Skeletal muscle cell (primary cell): ENCODE results near the gene SEMG1.

Experiments
- DNase-seq: peaks from one replicate; pipeline ENCODE4 v3.0.0-alpha.2; 2010; ENCODE audit warnings: low read depth
- H3K4me3 ChIP-seq: 2 replicates; pipeline ENCODE4 v1.5.1; 2011; ENCODE audit warnings: low read depth, mild to moderate bottlenecking, control low read depth, low read length, moderate library complexity

Gene SEMG1

DNA sequence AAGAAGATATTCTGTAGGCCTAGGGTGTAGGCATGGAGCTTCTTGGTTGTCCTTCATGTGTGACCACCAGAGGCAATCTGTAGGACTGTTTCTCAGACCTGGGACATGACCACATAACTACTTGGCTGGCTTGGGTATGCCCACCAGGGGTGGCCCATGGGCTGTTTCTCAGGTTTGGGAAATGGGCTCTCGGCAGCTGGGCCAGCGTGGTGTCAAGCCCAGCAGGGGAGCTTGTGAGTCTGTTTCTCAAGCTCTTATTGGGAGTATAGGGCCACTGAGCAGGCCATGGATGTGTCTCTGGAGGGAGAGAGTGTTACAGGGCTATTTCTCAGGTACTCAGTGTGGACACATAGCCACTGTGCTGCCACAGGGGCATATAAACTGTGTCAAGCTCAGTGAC lies 11.8 kb downstream of the SEMG1 start:
- H3K4me3 ChIP-seq, result no peak overlapping the region
- no peak for DNase-seq

DNA sequence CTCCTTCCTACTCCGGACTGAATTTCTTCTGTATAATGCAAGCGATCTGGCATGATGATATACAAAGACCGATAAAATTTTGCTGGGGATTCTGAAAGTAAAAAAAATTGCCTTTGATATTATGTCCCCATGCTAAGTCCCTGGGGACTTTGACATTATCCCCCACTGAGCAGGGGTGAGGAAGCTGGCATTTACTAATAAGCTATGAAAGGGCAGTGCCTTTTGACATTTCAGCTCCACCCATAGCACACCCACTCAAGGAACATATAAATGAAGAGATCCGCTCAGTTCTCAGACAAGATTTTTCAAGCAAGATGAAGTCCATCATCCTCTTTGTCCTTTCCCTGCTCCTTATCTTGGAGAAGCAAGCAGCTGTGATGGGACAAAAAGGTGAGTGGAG lies 14.2 kb downstream of the SEMG1 start, which contains the start of gene SEMG2:
Gene SEMG2, plus strand, starts transcription at position 298 of the 400 bp plus-strand sequence. Its CDS starts 17 bp downstream, at position 315.
- no peak within 1 kb of the TSS for H3K4me3 ChIP-seq
- no peak for DNase-seq

GRCh38 chr20:45223136-45223535 lies 16.3 kb downstream of the SEMG1 start:
- DNase-seq, result no peak

DNA sequence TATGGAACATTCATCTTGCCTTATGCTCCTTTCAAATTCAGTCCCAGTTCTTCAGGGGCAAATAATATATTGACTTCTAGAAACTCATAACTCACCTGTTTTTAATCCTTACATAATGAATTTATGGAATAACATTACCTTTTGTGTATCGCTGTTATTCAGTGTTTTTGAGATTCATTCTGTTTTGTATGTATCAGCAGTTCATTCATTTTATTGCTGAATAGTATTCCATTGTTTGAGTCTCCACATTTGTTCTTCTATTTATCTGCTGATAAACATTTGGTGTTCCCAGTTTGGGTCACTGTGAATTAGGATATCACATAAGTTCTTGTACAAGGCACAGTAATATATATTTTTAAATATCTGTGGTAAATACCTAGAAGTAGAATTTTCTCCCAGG lies 19.5 kb downstream of the SEMG1 start:
- H3K4me3 ChIP-seq, result no peak overlapping the region
- DNase-seq, result no peak

More at GRCh38 chr20:45223136-45223535, 16.3 kb downstream of the SEMG1 start:
- no peak overlapping the region for H3K4me3 ChIP-seq

GRCh38 chr20:45229264-45230056 lies 22.6 kb downstream of the SEMG1 start:
- DNase-seq, result no peak
- H3K4me3 ChIP-seq, result no peak overlapping the region

DNA sequence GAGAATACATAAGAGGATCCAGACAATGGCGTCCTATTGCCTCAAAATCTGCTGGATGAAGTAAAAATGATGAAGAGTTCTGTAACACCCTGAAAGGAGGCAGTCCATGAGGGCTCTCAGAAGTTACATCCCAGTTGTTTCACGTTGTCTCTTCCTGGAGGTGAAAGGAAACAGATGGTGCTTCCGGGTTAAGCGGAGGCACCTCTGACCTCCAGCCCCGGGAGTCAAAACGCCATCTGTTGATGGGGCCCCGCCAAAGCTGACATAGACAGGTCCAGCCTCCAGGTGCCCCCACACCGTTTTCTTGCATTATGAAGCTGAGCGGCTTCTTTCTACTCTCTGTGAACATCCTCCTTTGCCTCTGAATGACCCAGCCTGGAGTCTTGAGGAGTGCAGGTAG lies 23.8 kb downstream of the SEMG1 start:
- DNase-seq, result no peak

DNA sequence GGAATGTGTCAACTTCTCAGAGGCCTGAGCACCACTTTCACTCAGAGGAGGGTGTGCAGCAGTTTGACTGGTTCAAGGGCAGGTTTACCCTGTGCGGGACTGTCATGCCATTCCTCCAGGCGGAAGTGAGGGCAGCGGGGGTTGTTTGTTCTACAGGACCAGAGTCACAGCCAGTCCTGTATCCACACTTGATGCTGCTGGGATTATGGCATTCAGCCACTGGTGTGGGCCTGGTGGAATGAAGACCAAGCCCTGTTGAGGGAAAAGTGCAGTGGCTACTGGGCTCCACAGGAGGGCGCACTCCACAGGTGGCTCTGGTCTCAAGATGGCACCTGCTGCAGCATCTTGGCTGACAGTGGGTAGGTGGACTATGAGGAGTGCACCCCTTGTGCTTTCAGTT lies 29.2 kb downstream of the SEMG1 start:
- DNase-seq, result no peak
- no peak overlapping the region for H3K4me3 ChIP-seq

More for the DNA sequence above, 23.8 kb downstream of the SEMG1 start:
- H3K4me3 ChIP-seq, result no peak overlapping the region

GRCh38 chr20:45238139-45238538 lies 31.3 kb downstream of the SEMG1 start:
- DNase-seq, result no peak
- H3K4me3 ChIP-seq, result no peak overlapping the region

DNA sequence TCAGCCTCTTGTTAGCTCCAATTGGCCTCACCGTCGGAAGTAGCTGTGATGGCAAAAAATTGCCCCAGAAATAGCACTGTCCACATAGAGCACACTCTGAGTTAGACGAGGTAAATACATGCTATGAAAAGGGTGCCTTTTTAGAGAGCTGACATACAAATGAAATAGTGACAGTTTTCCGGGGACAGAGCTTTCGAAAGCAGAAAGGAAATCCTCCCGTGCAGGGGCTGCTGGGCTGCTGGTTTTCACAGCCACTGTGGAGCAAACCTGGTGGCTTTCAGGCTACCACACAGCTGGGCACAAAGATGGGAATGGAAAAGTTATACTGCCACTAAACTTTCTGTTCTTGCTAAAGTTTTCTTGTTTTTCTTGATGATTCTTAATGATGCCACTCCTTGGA lies 39.3 kb downstream of the SEMG1 start:
- DNase-seq, result no peak
- H3K4me3 ChIP-seq, result no peak overlapping the region

DNA sequence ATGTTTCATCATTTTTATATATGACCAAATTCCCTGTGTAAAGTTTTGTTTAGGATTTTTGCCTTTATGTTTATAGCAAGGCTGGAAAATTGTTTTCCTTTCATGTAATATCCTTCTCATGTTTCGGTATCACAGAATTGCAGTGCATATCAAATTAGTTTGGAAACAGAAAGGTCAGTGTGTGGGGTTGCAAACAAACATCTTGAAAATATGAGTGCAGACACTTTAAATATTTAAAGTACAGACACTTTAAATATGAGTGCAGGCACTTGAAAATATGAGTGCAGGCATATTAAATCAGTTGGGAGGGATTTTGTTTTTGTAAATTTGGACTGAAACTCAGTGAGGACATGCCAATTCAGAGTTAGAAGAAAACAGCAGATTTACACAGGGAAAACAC lies 41.0 kb downstream of the SEMG1 start:
- DNase-seq, result no peak

GRCh38 chr20:45248609-45249008 lies 41.8 kb downstream of the SEMG1 start:
- DNase-seq, result no peak
- no peak overlapping the region for H3K4me3 ChIP-seq

More for the DNA sequence above, 41.0 kb downstream of the SEMG1 start:
- no peak overlapping the region for H3K4me3 ChIP-seq

GRCh38 chr20:45251884-45252560 lies 45.2 kb downstream of the SEMG1 start:
- no peak overlapping the region for H3K4me3 ChIP-seq
- DNase-seq, result no peak

- H3K4me3 ChIP-seq, result no peak overlapping the region
- no peak for DNase-seq
Measured at GRCh38 chr20:45253261-45253660, 46.4 kb downstream of the SEMG1 start.

GRCh38 chr20:45254383-45255262 lies 47.8 kb downstream of the SEMG1 start, which contains the start of gene SLPI:
SLPI (minus strand) TSS chr20:45254564; CDS start chr20:45254543, 21 bp downstream.
- H3K4me3 ChIP-seq, result no peak within 1 kb of the TSS
- peak; percentile 22 for DNase-seq

DNA sequence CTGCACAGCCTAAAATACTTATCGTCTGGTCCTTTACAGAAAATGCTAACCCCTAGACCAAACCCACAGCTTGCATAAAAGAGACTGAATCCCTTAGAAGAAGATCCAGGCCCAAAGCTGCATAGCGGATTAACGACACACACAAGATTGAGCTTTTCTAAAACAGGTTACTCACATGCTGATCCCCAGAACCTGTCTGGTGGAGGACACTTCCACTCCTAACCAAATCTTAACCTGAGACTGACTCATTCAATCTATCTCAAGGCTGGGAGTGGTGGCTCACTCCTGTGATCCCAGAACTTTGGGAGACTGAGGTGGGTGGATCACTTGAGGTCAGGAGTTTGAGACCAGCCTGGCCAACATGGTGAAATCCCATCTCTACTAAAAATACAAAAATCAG lies 50.3 kb downstream of the SEMG1 start:
- no peak for DNase-seq
- H3K4me3 ChIP-seq, result no peak overlapping the region

DNA sequence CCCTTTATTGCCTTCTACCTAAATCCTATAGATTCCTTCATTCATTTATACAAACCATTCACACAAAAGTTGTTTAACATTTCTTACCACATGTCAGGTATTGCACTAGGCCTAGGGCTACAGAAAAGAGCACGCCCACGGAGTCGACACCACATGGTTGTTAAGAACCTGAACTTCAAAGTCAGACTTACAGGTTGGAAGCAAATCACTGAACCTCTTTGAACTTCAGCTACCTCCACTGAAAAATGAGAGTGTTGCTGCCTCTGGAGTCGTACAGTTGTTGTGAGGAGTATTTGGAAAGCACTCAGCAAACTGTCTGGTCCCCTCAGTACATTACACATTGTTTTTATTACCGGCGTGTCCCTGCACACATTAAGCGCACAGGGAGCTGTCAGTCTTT lies 50.9 kb downstream of the SEMG1 start:
- H3K4me3 ChIP-seq, result no peak overlapping the region
- DNase-seq, result no peak

DNA sequence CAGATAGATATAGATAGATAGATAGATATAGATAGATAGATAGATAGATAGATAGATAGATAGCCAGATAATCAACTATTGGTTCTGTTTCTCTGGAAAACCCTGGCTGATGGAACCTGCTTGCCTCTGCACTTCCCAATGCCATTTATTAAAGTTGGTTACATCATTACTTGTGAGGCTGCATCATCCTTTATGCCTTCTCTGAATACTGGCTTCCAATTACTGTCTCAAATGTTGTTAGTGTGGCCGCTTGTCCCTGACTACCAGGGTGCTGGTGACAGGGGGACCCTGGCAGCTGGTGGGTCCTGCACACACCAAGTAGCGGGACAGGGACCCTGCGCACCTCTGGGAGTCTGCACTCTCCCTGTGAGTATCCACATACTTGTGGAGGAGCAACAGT lies 51.4 kb downstream of the SEMG1 start:
- DNase-seq, result no peak
- no peak overlapping the region for H3K4me3 ChIP-seq

- no peak overlapping the region for H3K4me3 ChIP-seq
- no peak for DNase-seq
Measured at GRCh38 chr20:45258664-45259063, 51.8 kb downstream of the SEMG1 start.
